ENCODE results near the gene ADPRM.

ADPRM gene

DNA sequence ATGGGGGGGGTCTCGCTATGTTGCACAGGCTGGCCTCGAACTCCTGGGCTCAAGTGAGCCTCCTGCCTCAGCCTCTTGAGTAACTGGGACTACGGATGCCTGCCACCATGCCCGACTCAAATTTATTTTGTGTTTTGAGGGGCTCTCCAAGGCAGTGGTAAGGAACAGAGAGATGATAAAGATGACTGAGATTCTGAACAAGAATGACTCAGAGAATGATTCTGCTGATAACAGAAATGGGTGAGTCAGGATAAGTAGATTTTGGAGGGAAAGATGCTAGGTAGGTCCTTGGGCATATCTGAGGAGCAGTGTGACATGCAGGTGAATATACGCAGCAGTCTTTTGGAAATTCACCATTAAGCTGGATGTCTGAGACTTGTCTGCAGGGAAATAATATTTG is 29.8 kb downstream of the ADPRM start:
- CTCF ChIA-PET, result interaction anchor here (0.6 to 3.7 kb wide), 2 partner anchors 10 to 31 kb away, joined by 6 to 17 read pairs; no protein-coding TSS in a partner anchor
- no peak overlapping the region for H3K4me3 ChIP-seq (ENCODE audit: low read depth, low read length)
- H3K27ac ChIP-seq (ENCODE audit: extremely low read depth, low read depth, low read length), result no peak overlapping the region
- TF ChIP-seq, protein P1, sequence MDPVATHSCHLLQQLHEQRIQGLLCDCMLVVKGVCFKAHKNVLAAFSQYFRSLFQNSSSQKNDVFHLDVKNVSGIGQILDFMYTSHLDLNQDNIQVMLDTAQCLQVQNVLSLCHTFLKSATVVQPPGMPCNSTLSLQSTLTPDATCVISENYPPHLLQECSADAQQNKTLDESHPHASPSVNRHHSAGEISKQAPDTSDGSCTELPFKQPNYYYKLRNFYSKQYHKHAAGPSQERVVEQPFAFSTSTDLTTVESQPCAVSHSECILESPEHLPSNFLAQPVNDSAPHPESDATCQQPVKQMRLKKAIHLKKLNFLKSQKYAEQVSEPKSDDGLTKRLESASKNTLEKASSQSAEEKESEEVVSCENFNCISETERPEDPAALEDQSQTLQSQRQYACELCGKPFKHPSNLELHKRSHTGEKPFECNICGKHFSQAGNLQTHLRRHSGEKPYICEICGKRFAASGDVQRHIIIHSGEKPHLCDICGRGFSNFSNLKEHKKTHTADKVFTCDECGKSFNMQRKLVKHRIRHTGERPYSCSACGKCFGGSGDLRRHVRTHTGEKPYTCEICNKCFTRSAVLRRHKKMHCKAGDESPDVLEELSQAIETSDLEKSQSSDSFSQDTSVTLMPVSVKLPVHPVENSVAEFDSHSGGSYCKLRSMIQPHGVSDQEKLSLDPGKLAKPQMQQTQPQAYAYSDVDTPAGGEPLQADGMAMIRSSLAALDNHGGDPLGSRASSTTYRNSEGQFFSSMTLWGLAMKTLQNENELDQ (tag by site-specific recombination; IDR thresholded peaks at IDR 0.05; ENCODE audit: low read depth), result no peak
- no peak for TF ChIP-seq SP3 (tag by site-specific recombination; IDR thresholded peaks at IDR 0.05)
- H3K4me1 ChIP-seq (ENCODE audit: control insufficient read depth, insufficient read depth, low read length), result no peaks in the 10 kb centered on the region; the same call in 1 of the 2 replicates
- POLR2A ChIA-PET, result no interaction called here
- H3K9me3 ChIP-seq (ENCODE audit: control insufficient read depth, insufficient read depth, low read depth, low read length), result no peaks in the 10 kb centered on the region
- H3K36me3 ChIP-seq (ENCODE audit: control insufficient read depth in 2 of 2, insufficient read depth in 1 of 2, low read length in 2 of 2), result no peaks in the 10 kb centered on the region

GRCh38 chr17:10728331-10728892 is 31.0 kb downstream of the ADPRM start:
- no peak overlapping the region for H3K27ac ChIP-seq (ENCODE audit: extremely low read depth, low read depth, low read length)
- ChIA-PET POLR2A (no interaction called here), CTCF (interaction anchor here (3.7 kb wide), 1 partner anchor 9 kb away, joined by 17 read pairs; no protein-coding TSS in a partner anchor)
- H3K9me3 ChIP-seq (ENCODE audit: control insufficient read depth, insufficient read depth, low read depth, low read length), result no peaks in the 10 kb centered on the region
- no peaks in the 10 kb centered on the region for H3K36me3 ChIP-seq (ENCODE audit: control insufficient read depth in 2 of 2, insufficient read depth in 1 of 2, low read length in 2 of 2)
- H3K4me3 ChIP-seq (ENCODE audit: low read depth, low read length), result no peak overlapping the region
- H3K4me1 ChIP-seq (ENCODE audit: control insufficient read depth, insufficient read depth, low read length), result no peaks in the 10 kb centered on the region; the same call in 1 of the 2 replicates
- TF ChIP-seq, protein P2, sequence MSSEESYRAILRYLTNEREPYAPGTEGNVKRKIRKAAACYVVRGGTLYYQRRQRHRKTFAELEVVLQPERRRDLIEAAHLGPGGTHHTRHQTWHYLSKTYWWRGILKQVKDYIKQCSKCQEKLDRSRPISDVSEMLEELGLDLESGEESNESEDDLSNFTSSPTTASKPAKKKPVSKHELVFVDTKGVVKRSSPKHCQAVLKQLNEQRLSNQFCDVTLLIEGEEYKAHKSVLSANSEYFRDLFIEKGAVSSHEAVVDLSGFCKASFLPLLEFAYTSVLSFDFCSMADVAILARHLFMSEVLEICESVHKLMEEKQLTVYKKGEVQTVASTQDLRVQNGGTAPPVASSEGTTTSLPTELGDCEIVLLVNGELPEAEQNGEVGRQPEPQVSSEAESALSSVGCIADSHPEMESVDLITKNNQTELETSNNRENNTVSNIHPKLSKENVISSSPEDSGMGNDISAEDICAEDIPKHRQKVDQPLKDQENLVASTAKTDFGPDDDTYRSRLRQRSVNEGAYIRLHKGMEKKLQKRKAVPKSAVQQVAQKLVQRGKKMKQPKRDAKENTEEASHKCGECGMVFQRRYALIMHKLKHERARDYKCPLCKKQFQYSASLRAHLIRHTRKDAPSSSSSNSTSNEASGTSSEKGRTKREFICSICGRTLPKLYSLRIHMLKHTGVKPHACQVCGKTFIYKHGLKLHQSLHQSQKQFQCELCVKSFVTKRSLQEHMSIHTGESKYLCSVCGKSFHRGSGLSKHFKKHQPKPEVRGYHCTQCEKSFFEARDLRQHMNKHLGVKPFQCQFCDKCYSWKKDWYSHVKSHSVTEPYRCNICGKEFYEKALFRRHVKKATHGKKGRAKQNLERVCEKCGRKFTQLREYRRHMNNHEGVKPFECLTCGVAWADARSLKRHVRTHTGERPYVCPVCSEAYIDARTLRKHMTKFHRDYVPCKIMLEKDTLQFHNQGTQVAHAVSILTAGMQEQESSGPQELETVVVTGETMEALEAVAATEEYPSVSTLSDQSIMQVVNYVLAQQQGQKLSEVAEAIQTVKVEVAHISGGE (tag by site-specific recombination; conservative IDR thresholded peaks at IDR 0.05; ENCODE audit: low read depth), result no peak
- no peak for TF ChIP-seq ZNF488 (tag by site-specific recombination; IDR thresholded peaks at IDR 0.05)
- TF ChIP-seq, protein P1 (tag by site-specific recombination; IDR thresholded peaks at IDR 0.05; ENCODE audit: low read depth), result no peak
- no peak for TF ChIP-seq ZNF776 (tag by site-specific recombination; IDR thresholded peaks at IDR 0.05; ENCODE audit: borderline replicate concordance)
- TF ChIP-seq ZNF768 (tag by site-specific recombination; IDR thresholded peaks at IDR 0.05), result no peak
- no peak for TF ChIP-seq ZBTB48 (tag by site-specific recombination; IDR thresholded peaks at IDR 0.05)
- TF ChIP-seq TCF7L2 (IDR thresholded peaks at IDR 0.05; ENCODE audit: borderline replicate concordance, low read depth, low read length), result no peak
- no peak for TF ChIP-seq ZNF114 (tag by site-specific recombination; IDR thresholded peaks at IDR 0.05)
- no peak for TF ChIP-seq IKZF3 (tag by site-specific recombination; IDR thresholded peaks at IDR 0.05)
- no peak for TF ChIP-seq ZNF354C (tag by site-specific recombination; IDR thresholded peaks at IDR 0.05; ENCODE audit: borderline replicate concordance, low read depth)

Data from HEK293 (cell line).